ENCODE data around the gene KRTAP4-1.
A peak's percentile ranks its signal among the peaks of the same experiment; 100 is the strongest.

The KRTAP4-1 gene

DNA sequence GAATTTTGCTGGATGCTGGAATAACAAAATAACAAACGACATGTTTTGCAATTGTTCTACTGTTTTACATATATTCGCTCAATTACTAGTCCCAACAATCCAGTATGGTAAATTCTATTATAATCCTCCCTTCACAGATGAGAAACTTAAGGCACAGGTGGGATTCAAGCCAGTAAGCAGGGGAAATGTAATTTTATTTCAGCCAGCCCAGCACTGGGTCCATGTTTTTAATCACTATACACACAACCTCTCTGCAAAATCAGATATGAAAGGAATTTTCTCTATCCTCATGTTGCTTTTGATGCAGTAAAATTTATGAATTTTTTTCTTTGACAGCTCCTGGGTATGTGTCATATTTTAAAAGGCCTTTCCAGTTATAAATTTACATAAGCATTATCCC, 39.5 kb downstream of the KRTAP4-1 start:
- Histone ChIP-seq H2BK12ac (ENCODE audit: low read length) (no peak overlapping the region), H2BK120ac (ENCODE audit: low read depth, low read length) (no peak overlapping the region), H2BK5ac (ENCODE audit: low read length) (no peak overlapping the region), H3K4ac (ENCODE audit: low read length) (no peak overlapping the region), H4K91ac (ENCODE audit: low read depth, low read length, poor library complexity) (no peak overlapping the region), H3K4me2 (ENCODE audit: insufficient read depth, low read length, poor library complexity, severe bottlenecking) (no peak overlapping the region), H3K4me1 (ENCODE audit: control insufficient read depth in 2 of 2, insufficient read depth in 1 of 2, low read depth in 1 of 2, low read length in 2 of 2) (no peaks in the 10 kb centered on the region), H3K9ac (ENCODE audit: low read depth, low read length, poor library complexity) (no peak overlapping the region), H3K27me3 (ENCODE audit: control insufficient read depth in 3 of 3, insufficient read depth in 3 of 3, low read depth in 1 of 3, low read length in 3 of 3) (no peaks in the 10 kb centered on the region), H3K27ac (replicated peaks; ENCODE audit: low read length) (no peak overlapping the region), H2AK5ac (ENCODE audit: low read depth, low read length) (no peak overlapping the region), H3K79me1 (ENCODE audit: low read depth, low read length) (no peaks in the 10 kb centered on the region), H3K14ac (ENCODE audit: low read length) (no peak overlapping the region), H3K36me3 (replicated peaks in 1 of 2; ENCODE audit: control insufficient read depth in 2 of 2, insufficient read depth in 2 of 2, low read length in 2 of 2) (no peaks in the 10 kb centered on the region), H2AFZ (ENCODE audit: low read length) (no peak overlapping the region), H3K23ac (ENCODE audit: low read depth, low read length, poor library complexity) (no peak overlapping the region), H3K18ac (ENCODE audit: low read length) (no peak overlapping the region), H3K9me3 (replicated peaks in 1 of 2; ENCODE audit: control insufficient read depth in 2 of 2, insufficient read depth in 1 of 2, low read depth in 1 of 2, low read length in 2 of 2) (no peaks in the 10 kb centered on the region), H2BK15ac (ENCODE audit: low read length) (no peak overlapping the region), H4K8ac (ENCODE audit: low read depth, low read length) (no peak overlapping the region), H3K4me3 (ENCODE audit: low read length in 2 of 2) (no peak overlapping the region)
- WGBS, 2 donors (ENCODE audit: extremely low coverage in 2 of 2, insufficient read length in 2 of 2, insufficient replicate concordance in 1 of 2) = no CpG with 5 or more reads among the region's 2 CpGs
- no peak for DNase-seq (ENCODE audit: low spot score)

DNA sequence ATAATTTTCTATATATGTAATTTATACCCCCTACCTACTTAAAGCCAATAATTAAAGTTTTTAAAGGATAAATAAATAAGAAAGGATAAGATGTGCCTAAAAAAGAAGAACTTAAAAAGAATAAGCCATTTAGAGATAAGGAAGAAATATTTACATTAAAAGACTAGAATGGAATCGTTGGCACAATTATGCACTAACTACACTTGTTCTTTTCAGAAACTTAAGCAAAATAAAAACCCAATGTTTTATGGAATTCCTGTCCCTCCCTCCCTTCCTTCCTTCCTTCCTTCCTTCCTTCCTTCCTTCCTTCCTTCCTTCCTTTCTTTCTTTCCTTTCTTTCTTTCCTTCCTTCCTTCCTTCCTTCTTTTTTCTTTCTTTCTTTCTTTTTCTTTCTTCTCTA, 39.9 kb downstream of the KRTAP4-1 start:
- H3K36me3 ChIP-seq (replicated peaks in 1 of 2; ENCODE audit: control insufficient read depth in 2 of 2, insufficient read depth in 2 of 2, low read length in 2 of 2) = no peaks in the 10 kb centered on the region
- H2AFZ ChIP-seq (ENCODE audit: low read length) = no peak overlapping the region
- DNase-seq (ENCODE audit: low spot score) = no peak
- H3K27ac ChIP-seq (replicated peaks; ENCODE audit: low read length) = no peak overlapping the region
- H3K4me2 ChIP-seq (ENCODE audit: insufficient read depth, low read length, poor library complexity, severe bottlenecking) = no peak overlapping the region
- H3K18ac ChIP-seq (ENCODE audit: low read length) = no peak overlapping the region
- no peak overlapping the region for H4K8ac ChIP-seq (ENCODE audit: low read depth, low read length)
- no peak overlapping the region for H4K91ac ChIP-seq (ENCODE audit: low read depth, low read length, poor library complexity)
- H3K79me1 ChIP-seq (ENCODE audit: low read depth, low read length) = no peaks in the 10 kb centered on the region
- no peak overlapping the region for H3K9ac ChIP-seq (ENCODE audit: low read depth, low read length, poor library complexity)
- no peak overlapping the region for H2BK120ac ChIP-seq (ENCODE audit: low read depth, low read length)
- no peaks in the 10 kb centered on the region for H3K27me3 ChIP-seq (ENCODE audit: control insufficient read depth in 3 of 3, insufficient read depth in 3 of 3, low read depth in 1 of 3, low read length in 3 of 3)
- no CpG with 5 or more reads among the region's 1 CpG for WGBS, 2 donors (ENCODE audit: extremely low coverage in 2 of 2, insufficient read length in 2 of 2, insufficient replicate concordance in 1 of 2)
- no peak overlapping the region for H2BK12ac ChIP-seq (ENCODE audit: low read length)
- no peak overlapping the region for H3K14ac ChIP-seq (ENCODE audit: low read length)
- no peaks in the 10 kb centered on the region for H3K4me1 ChIP-seq (ENCODE audit: control insufficient read depth in 2 of 2, insufficient read depth in 1 of 2, low read depth in 1 of 2, low read length in 2 of 2)
- no peak overlapping the region for H3K4ac ChIP-seq (ENCODE audit: low read length)
- H3K9me3 ChIP-seq (replicated peaks in 1 of 2; ENCODE audit: control insufficient read depth in 2 of 2, insufficient read depth in 1 of 2, low read depth in 1 of 2, low read length in 2 of 2) = no peaks in the 10 kb centered on the region
- H2AK5ac ChIP-seq (ENCODE audit: low read depth, low read length) = no peak overlapping the region
- H3K23ac ChIP-seq (ENCODE audit: low read depth, low read length, poor library complexity) = no peak overlapping the region
- H3K4me3 ChIP-seq (ENCODE audit: low read length in 2 of 2) = no peak overlapping the region
- H2BK5ac ChIP-seq (ENCODE audit: low read length) = no peak overlapping the region
- no peak overlapping the region for H2BK15ac ChIP-seq (ENCODE audit: low read length)

DNA sequence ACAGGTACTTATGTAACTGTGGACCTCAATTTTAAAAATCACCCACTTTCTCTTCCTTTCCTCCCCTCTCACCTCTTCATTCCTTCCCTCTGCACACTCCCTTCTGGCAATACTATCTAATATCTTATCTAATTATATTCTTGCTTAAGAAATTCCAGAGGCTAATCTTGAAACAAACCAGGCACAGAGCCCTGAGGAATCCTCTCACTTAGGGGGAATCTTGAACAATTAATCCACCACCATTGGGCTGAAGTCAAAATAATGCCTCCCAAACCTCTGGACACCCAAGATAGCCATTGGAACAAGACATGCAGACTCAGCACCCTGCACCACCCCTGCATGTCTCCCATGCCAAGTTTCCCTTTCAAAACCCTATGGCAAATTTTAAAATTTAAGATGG, 43.4 kb downstream of the KRTAP4-1 start:
- no peak for DNase-seq (ENCODE audit: low spot score)
- Histone ChIP-seq H3K27ac (replicated peaks; ENCODE audit: low read length) (no peak overlapping the region), H3K79me1 (ENCODE audit: low read depth, low read length) (no peaks in the 10 kb centered on the region)

DNA sequence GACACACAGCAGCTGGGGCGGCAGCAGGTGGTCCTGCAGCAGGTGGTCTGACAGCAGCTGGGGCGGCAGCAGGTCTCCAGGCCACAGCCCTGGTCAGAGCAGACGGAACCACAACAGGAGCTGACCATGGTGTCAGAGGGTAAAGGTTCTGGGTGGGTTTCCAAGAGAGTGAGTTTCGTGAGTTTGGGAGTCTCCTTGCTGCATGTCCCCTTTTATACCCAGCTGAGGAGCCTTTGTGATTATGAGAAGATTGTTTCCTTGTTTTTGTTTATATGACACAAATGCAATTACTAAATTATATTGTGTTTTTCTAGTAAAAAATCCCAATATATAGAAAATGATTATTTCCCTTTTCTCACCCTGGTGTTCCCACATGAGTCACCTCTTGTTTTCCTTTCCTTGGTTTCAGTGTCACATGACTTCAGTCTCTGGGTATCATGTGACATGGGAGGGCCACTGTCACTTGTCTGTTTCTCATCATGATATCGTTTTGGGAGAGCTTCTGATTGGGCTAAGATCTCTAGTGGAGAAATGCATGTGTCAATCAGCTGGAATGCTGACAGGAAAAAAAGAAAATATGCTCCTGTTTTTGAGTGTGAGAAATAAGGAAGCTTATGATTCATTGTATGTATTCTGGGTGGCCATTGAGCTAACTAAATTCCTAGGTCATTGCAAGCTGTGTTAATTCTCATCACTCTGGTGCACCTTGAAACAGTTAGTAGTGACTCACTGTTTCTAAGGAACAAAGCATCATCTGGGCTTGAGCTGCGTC, 44.2 kb downstream of the KRTAP4-1 start, which contains the start of gene KRTAP4-6:
Gene KRTAP4-6, minus strand, starts transcription at position 185 of the 772 bp plus-strand sequence. Its CDS starts 57 bp downstream, at position 128.
- no peak for DNase-seq (ENCODE audit: low spot score)
- peak within 1 kb of the TSS; percentile 29 for H2AK5ac ChIP-seq (ENCODE audit: low read depth, low read length)
- no peak within 1 kb of the TSS for H3K14ac ChIP-seq (ENCODE audit: low read length)
- H2BK5ac ChIP-seq (ENCODE audit: low read length) = no peak within 1 kb of the TSS
- H3K9ac ChIP-seq (ENCODE audit: low read depth, low read length, poor library complexity) = peak within 1 kb of the TSS; percentile 78
- H3K27ac ChIP-seq (replicated peaks; ENCODE audit: low read length) = no peak within 1 kb of the TSS
- H3K4me3 ChIP-seq (ENCODE audit: low read length in 2 of 2) = no peak within 1 kb of the TSS
- no peak within 1 kb of the TSS for H3K4me2 ChIP-seq (ENCODE audit: insufficient read depth, low read length, poor library complexity, severe bottlenecking)
- no peak within 1 kb of the TSS for H2BK120ac ChIP-seq (ENCODE audit: low read depth, low read length)
- no peaks in the 10 kb centered on the region for H3K4me1 ChIP-seq (ENCODE audit: control insufficient read depth in 2 of 2, insufficient read depth in 1 of 2, low read depth in 1 of 2, low read length in 2 of 2)
- H3K27me3 ChIP-seq (ENCODE audit: control insufficient read depth in 3 of 3, insufficient read depth in 3 of 3, low read depth in 1 of 3, low read length in 3 of 3) = no peaks in the 10 kb centered on the region
- H2BK12ac ChIP-seq (ENCODE audit: low read length) = no peak within 1 kb of the TSS
- WGBS, 2 donors (ENCODE audit: extremely low coverage in 2 of 2, insufficient read length in 2 of 2, insufficient replicate concordance in 1 of 2) = no CpG with 5 or more reads among the region's 6 CpGs
- H3K9me3 ChIP-seq (replicated peaks in 1 of 2; ENCODE audit: control insufficient read depth in 2 of 2, insufficient read depth in 1 of 2, low read depth in 1 of 2, low read length in 2 of 2) = no peaks in the 10 kb centered on the region
- H4K91ac ChIP-seq (ENCODE audit: low read depth, low read length, poor library complexity) = peak within 1 kb of the TSS; percentile 22
- H3K18ac ChIP-seq (ENCODE audit: low read length) = peak within 1 kb of the TSS; percentile 55
- no peak within 1 kb of the TSS for H2AFZ ChIP-seq (ENCODE audit: low read length)
- H2BK15ac ChIP-seq (ENCODE audit: low read length) = no peak within 1 kb of the TSS
- H3K79me1 ChIP-seq (ENCODE audit: low read depth, low read length) = no peaks in the 10 kb centered on the region
- H3K4ac ChIP-seq (ENCODE audit: low read length) = no peak within 1 kb of the TSS
- H3K23ac ChIP-seq (ENCODE audit: low read depth, low read length, poor library complexity) = no peak within 1 kb of the TSS
- no peak within 1 kb of the TSS for H4K8ac ChIP-seq (ENCODE audit: low read depth, low read length)
- no peaks in the 10 kb centered on the region for H3K36me3 ChIP-seq (replicated peaks in 1 of 2; ENCODE audit: control insufficient read depth in 2 of 2, insufficient read depth in 2 of 2, low read length in 2 of 2)

More for the DNA sequence above, 43.4 kb downstream of the KRTAP4-1 start:
- no peak overlapping the region for H3K14ac ChIP-seq (ENCODE audit: low read length)
- H3K36me3 ChIP-seq (replicated peaks in 1 of 2; ENCODE audit: control insufficient read depth in 2 of 2, insufficient read depth in 2 of 2, low read length in 2 of 2) = no peaks in the 10 kb centered on the region
- H3K4ac ChIP-seq (ENCODE audit: low read length) = no peak overlapping the region
- no peak overlapping the region for H3K18ac ChIP-seq (ENCODE audit: low read length)
- H2BK12ac ChIP-seq (ENCODE audit: low read length) = no peak overlapping the region
- H3K9ac ChIP-seq (ENCODE audit: low read depth, low read length, poor library complexity) = no peak overlapping the region
- no peak overlapping the region for H2BK15ac ChIP-seq (ENCODE audit: low read length)
- no peaks in the 10 kb centered on the region for H3K4me1 ChIP-seq (ENCODE audit: control insufficient read depth in 2 of 2, insufficient read depth in 1 of 2, low read depth in 1 of 2, low read length in 2 of 2)
- H2AFZ ChIP-seq (ENCODE audit: low read length) = no peak overlapping the region
- no peaks in the 10 kb centered on the region for H3K27me3 ChIP-seq (ENCODE audit: control insufficient read depth in 3 of 3, insufficient read depth in 3 of 3, low read depth in 1 of 3, low read length in 3 of 3)
- no peaks in the 10 kb centered on the region for H3K9me3 ChIP-seq (replicated peaks in 1 of 2; ENCODE audit: control insufficient read depth in 2 of 2, insufficient read depth in 1 of 2, low read depth in 1 of 2, low read length in 2 of 2)
- no peak overlapping the region for H4K91ac ChIP-seq (ENCODE audit: low read depth, low read length, poor library complexity)
- H4K8ac ChIP-seq (ENCODE audit: low read depth, low read length) = no peak overlapping the region
- H3K4me3 ChIP-seq (ENCODE audit: low read length in 2 of 2) = no peak overlapping the region
- H2AK5ac ChIP-seq (ENCODE audit: low read depth, low read length) = no peak overlapping the region
- no peak overlapping the region for H3K23ac ChIP-seq (ENCODE audit: low read depth, low read length, poor library complexity)
- no peak overlapping the region for H2BK120ac ChIP-seq (ENCODE audit: low read depth, low read length)
- no peak overlapping the region for H3K4me2 ChIP-seq (ENCODE audit: insufficient read depth, low read length, poor library complexity, severe bottlenecking)
- H2BK5ac ChIP-seq (ENCODE audit: low read length) = no peak overlapping the region
